ENCODE results near the gene AFAP1. TPM values are rescaled to one million over a fixed set of nuclear protein-coding genes. Genes with fewer than 3 reads are reported as not detected.

AFAP1 gene
- total RNA-seq, 1 experiment from 2014 or later = 45.6 TPM

DNA sequence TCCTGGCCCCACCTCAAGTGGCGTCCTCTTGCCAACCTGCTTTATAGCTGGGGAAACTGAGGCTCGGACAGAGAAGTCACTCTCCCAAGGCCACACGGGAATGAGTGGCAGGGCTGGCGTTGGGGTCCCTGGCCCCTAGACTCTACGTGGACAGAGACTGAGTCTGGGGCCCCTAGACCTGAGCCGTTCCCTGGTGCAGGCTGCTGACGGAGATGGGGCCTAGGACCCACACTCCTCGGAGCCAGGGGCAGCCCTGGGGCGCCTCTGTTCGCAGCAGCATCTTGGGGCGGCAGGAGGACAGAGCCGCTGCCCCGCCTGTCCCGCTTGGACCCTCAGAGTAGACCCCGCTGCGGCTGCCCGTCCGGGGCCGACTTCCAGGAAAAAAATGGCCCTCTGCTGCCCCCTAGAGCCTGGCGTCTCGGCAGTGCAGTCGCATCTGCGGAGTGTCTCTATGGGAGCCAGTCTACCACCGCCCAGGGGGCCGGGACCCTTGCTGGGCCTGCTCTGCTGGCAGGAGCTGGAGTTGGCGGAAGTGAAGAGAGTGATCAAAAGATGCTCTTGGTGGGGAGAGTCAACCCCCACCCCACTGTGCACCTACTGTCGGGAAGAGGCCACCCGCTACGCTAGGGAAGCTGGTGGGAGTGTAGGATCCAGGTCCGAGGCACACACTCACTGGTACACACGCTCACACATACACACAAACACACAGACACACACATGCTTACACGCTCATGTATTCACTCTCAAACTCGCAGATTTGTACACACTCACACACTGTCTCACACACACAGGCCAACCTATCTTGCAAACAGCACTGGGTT, 220.1 kb downstream of the AFAP1 start:
- DNase-seq (ENCODE audit: low spot score) = no peak

DNA sequence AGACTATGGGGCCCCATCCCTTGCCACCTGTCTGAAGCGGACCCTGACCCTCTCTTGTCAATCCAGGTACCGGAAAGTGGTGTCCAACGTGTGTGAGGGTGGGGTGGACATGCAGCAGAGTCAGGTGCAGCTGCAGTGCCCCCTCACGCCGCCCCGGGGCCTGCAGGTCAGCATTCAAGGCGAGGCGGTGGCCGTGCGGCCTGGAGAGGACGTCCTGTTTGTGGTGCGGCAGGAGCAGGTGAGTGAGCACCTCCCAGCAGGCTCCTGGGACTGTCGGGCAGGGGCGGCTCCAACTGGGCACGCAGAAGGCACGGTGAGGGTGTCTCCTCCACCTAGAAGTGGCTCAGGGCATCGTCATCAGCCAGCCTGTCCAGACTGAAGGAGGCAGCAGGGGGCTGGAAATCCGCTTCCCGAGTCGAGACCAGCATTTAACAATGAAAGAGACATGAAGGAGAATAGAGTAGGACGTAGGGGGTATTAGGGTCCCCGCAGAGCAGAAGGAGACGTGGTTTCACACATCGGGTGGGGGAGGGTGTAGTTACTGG, 221.6 kb downstream of the AFAP1 start:
- DNase-seq (ENCODE audit: low spot score) = no peak

DNA sequence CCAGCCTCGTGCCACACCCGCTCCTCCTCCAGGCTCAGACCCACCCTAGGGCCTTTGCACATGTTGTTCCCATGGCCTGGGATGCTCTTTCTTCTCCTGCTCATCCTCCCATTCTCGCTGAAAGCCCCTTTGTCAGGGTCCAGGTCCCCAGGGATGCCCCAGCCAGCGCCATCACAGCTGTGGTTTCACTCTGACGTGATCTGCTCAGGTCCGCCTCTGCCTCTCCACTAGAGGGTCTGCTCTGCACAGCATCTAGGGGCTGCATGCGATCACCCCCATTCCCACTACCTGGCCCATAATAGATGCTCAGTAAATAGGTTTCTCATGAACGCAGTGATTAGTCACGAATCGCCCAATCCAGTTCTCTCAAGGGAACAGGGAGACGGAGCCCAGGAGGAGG, 222.5 kb downstream of the AFAP1 start:
- DNase-seq (ENCODE audit: low spot score) = no peak

DNA sequence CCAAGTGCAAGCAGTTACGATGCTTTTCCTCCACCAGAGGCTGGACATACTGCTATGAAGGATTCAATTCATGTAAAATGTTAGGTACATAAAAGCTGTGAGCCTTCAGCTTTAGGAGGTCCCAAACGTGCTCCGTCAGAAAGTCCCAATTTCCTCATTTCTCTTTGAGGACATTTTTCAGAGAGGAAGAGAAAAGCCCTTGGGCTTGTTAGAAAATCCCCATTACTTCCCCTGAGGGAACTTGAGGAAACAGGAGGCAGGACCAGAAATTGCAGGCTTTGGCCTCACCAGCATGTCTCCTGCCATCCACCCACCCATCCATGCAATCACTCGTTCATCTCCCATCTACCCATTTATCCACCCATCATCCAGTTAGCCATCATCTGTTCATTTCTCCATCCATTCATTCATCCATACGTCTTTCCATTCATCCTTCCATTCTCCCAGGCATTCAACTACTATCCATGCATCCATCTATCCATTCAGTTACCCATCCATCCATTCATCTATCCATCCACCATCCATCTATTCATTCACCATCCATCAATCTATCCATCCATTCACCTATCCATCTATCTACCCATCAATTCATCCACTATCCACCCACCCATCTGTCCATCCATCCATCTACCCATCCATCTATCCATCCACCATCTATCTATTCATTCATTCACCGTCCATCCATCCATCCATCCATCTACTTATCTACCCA, 223.5 kb downstream of the AFAP1 start:
- no peak for DNase-seq (ENCODE audit: low spot score)

DNA sequence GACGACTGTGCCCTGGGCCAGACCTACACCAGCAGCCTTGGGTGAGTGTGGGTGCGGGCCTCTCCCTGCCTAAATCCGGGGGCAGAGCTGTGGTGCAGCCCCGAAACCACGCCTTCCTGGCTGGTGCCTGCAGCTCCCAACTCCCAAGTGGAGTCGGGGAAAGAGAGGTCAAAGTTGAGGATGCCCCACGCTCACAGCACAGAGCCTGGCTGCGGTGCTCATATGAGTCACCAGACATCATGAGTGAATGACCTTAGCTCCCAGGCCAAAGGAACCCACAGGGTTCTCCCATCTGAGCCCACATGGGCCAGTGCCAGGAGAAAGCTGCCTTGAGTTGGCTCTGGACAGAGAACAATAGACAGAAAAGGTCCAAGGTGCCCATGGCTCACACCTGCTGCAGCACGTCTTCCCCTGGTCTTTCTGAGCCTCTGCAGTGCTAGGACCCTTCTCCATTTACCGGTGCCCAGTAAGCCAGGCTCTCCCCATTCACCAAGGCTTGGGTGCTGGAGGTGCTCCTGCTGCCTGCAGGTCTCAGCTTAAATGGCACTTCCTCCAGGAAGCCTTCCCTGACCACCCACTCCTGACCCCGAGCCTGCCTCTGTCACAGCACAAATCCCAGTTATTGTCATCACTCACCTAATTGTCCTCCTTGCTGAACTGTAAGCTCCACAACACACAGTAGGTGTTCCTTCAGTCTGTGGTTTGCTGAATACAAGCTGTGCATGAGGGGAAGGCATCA, 224.2 kb downstream of the AFAP1 start:
- no peak for DNase-seq (ENCODE audit: low spot score)

DNA sequence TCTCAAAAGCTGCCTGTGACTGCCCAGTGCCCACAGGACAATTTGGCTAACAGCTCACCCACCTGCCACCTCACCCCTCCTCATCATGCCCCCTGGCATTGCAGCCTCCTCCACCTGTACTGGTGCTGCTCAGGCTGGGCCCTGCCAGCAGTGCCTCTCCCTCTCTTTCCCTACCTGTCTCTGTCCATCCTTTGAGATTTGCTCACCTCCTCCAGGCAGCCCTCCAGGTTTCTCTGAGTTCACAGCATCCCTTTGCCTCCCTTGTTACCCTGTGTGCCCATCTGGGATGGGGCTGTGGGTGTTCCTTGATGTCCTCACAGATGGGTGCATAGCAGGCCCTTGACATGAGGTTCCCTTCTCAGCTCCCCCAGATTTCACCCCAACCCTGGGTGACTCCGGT, 224.9 kb downstream of the AFAP1 start:
- DNase-seq (ENCODE audit: low spot score) = no peak

GRCh38 chr4:7714176-7714575, 225.5 kb downstream of the AFAP1 start:
- DNase-seq (ENCODE audit: low spot score) = no peak

DNA sequence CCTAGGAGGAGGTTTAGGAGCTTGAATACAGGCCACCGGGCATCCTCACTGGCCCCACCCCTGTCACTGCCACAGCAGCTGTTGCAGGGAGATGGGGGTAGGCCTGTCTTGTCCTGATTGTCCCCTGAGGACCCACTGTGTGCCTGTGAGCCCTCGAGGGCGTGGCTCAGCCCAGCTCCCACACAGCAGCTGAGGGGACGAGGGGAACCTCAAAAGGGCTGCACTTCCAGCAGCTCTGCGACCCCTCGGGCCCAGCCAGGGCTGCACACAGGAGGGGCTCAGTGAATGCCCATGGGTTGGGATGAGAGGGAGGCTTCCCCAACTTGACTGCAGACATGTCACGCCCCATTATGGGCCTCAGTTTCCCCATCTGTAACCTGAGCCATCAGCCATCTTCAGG, 225.9 kb downstream of the AFAP1 start:
- DNase-seq (ENCODE audit: low spot score) = no peak

GRCh38 chr4:7712021-7712671, 227.5 kb downstream of the AFAP1 start:
- no peak for DNase-seq (ENCODE audit: low spot score)

- DNase-seq (ENCODE audit: low spot score) = no peak
Measured at GRCh38 chr4:7711307-7711963, 228.2 kb downstream of the AFAP1 start.

DNA sequence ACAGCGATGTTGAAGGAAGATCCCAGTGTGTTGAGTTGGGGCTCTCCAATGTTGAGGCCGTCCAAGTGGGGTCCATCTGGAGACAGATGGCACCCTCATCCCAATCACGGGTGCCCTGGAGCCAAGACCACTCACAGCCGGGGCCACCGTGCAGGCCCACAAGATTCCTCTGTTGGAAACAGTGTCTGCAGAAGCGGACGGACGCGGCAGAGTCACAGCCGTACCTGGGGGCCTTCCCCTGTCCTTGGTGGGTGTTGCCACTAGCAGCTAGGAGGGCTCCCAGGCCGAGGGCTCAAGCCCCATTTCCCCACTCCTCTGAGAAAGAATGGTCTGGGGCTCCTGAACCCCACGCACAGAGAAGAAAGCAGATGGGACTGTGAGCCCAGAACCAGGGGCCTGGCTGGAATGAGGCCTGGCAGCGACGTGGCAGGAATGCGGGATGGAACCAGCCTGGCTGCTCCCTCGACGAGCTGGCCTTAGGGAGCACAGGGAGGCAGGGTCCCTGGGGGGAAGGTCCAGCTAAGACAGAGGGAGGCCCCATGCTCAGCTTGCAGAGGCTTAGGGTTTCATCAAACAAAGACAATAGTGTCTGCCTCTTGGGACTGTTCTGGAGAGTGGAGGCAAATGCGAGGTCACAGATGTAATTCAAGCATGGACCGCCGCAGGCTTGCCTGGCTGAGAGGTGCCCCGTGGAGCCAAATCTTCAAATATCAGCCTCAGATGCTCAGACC, 228.9 kb downstream of the AFAP1 start:
- DNase-seq (ENCODE audit: low spot score) = no peak

- DNase-seq (ENCODE audit: low spot score) = no peak
Measured at GRCh38 chr4:7710126-7710525, 229.5 kb downstream of the AFAP1 start.

- no peak for DNase-seq (ENCODE audit: low spot score)
Measured at GRCh38 chr4:7709431-7709830, 230.2 kb downstream of the AFAP1 start.

- DNase-seq (ENCODE audit: low spot score) = peak; percentile 49
Measured at GRCh38 chr4:7708981-7709380, 230.7 kb downstream of the AFAP1 start.

Other genes starting within 250 kb of the AFAP1 start
- 0.29 and 0.43 TPM in 2 replicates for gene ABLIM2, start 219.0 kb upstream of the AFAP1 start, total RNA-seq (2014; rRNA removed; shearing (Covaris generic))